OCI-LY7 (cell line): ENCODE data around the gene ANKH. TPM values are rescaled to one million over a fixed set of nuclear protein-coding genes. Genes with fewer than 3 reads are reported as not detected.

Experiments
- BruUV-seq: library from RNA; stranded (reverse); fragments of 400-500 nt; replicated peaks from 2 replicates; lab custom pipeline; 2021; lab: Mats Ljungman, UMichigan
- CTCF ChIA-PET: fragments of 300-600 bp; sonication (Branson Sonifier 250); formaldehyde crosslinking; loops from one replicate; lab custom pipeline; 2022; ENCODE audit warnings: antibody characterized with exemption; ENCODE audit not compliant: unreplicated experiment; lab: Charles Lee
- POLR2A ChIA-PET: fragments of 300-600 bp; sonication (Branson Sonifier 250); formaldehyde crosslinking; loops from one replicate; lab custom pipeline; 2022; ENCODE audit warnings: antibody characterized with exemption; lab: Charles Lee
- DNase-seq: peaks from one replicate; pipeline ENCODE4 v3.0.0-alpha.2; 2015; ENCODE audit warnings: low spot score
- H2AFZ ChIP-seq: fragments of 200-600 bp; sonication (generic), shearing (Covaris generic); 2 replicates; pipeline ENCODE4 v1.6.1; 2014; ENCODE audit warnings: mild to moderate bottlenecking, antibody characterized with exemption, low read length, moderate library complexity
- H3K27ac ChIP-seq: fragments of 200-600 bp; sonication (generic); 2 replicates; pipeline ENCODE4 v1.5.1; 2014; ENCODE audit warnings: mixed run types, low read depth, mild to moderate bottlenecking, moderate library complexity, low read length, inconsistent platforms; ENCODE audit not compliant: poor library complexity, severe bottlenecking
- H3K36me3 ChIP-seq: fragments of 200-600 bp; sonication (generic); 2 replicates; pipeline ENCODE4 v1.6.1; 2014; ENCODE audit warnings: mild to moderate bottlenecking, antibody characterized with exemption, low read length, moderate library complexity, mixed read lengths; ENCODE audit not compliant: insufficient read depth
- H3K4me1 ChIP-seq: fragments of 200-600 bp; sonication (generic); 2 replicates; pipeline ENCODE4 v1.5.1; 2014; ENCODE audit warnings: mild to moderate bottlenecking, low read length; ENCODE audit not compliant: insufficient read depth, poor library complexity, severe bottlenecking
- H3K4me2 ChIP-seq: fragments of 200-600 bp; sonication (generic); 2 replicates; pipeline ENCODE4 v1.6.1; 2014; ENCODE audit warnings: mild to moderate bottlenecking, low read length
- H3K4me3 ChIP-seq: fragments of 200-600 bp; sonication (generic); 2 replicates; pipeline ENCODE4 v1.5.1; 2014; ENCODE audit warnings: mild to moderate bottlenecking, low read depth, low read length; ENCODE audit not compliant: poor library complexity, severe bottlenecking
- H3K79me2 ChIP-seq: fragments of 200-600 bp; sonication (generic); 2 replicates; pipeline ENCODE4 v1.6.1; 2016; ENCODE audit warnings: low read depth, mild to moderate bottlenecking, low read length, moderate library complexity, mixed read lengths; ENCODE audit not compliant: insufficient read depth
- H3K9me2 ChIP-seq: fragments of 200-600 bp; sonication (generic); 2 replicates; pipeline ENCODE4 v1.6.1; 2016; ENCODE audit warnings: mild to moderate bottlenecking, low read length, mixed read lengths; ENCODE audit not compliant: insufficient read depth
- H3K9me3 ChIP-seq: fragments of 200-600 bp; sonication (generic); 2 replicates; pipeline ENCODE4 v1.6.1; 2014; ENCODE audit warnings: mild to moderate bottlenecking, mixed run types, low read length, mixed read lengths
- H4K20me1 ChIP-seq: fragments of 200-600 bp; sonication (generic); 2 replicates; pipeline ENCODE4 v1.6.1; 2014; ENCODE audit warnings: mild to moderate bottlenecking, antibody characterized with exemption, low read length, moderate library complexity, mixed read lengths; ENCODE audit not compliant: insufficient read depth
- CTCF ChIP-seq: fragments of 200-600 bp; sonication (generic); conservative IDR thresholded peaks from 2 replicates; pipeline ENCODE4 v1.5.1; 2014; ENCODE audit warnings: mild to moderate bottlenecking, antibody characterized with exemption, low read length, moderate library complexity, mixed read lengths
- EZH2phosphoT487 ChIP-seq: fragments of 200-600 bp; sonication (generic); IDR thresholded peaks from 2 replicates; pipeline ENCODE4 v1.6.1; 2018; ENCODE audit warnings: low read depth, borderline replicate concordance, mild to moderate bottlenecking, mixed run types, antibody characterized with exemption, low read length, moderate library complexity, mixed read lengths
- intact Hi-C: fragments of 100-400 bp; cut with micrococcal nuclease; formaldehyde crosslinking; loops from one replicate; pipeline ENCODE4 v1.10.0; 2022; ENCODE audit not compliant: unreplicated experiment
- total RNA-seq, 2 experiments: library from RNA; depleted of rRNA in 1 of 2; stranded (reverse); fragments of >200 nt in 1 of 2; shearing (Covaris generic) in 1 of 2; gene quantifications; 2 replicates each; pipeline ENCODE4 v1.2.3, GENCODE V29; 2014 to 2022

Gene ANKH
- total RNA-seq, 2 experiments from 2014 or later, result 23.1 to 80.4 TPM

GRCh38 chr5:14750712-14751111 is 120.9 kb downstream of the ANKH start:
- BruUV-seq, result no TSS peak
- Histone ChIP-seq H3K4me2 (no peak overlapping the region), H3K4me1 (peaks cover 12% of the 10 kb centered on the region), H3K36me3 (peaks cover 38% of the 10 kb centered on the region), H3K79me2 (no peaks in the 10 kb centered on the region), H4K20me1 (no peaks in the 10 kb centered on the region), H3K9me3 (no peaks in the 10 kb centered on the region), H3K27ac (no peak overlapping the region), H3K9me2 (no peaks in the 10 kb centered on the region), H3K4me3 (no peak overlapping the region), H2AFZ (no peak overlapping the region)
- no peak for TF ChIP-seq EZH2phosphoT487
- TF ChIP-seq CTCF, result no peak
- ChIA-PET CTCF (no interaction called here), POLR2A (interaction anchor here (0.5 kb wide), 1 partner anchor 80 kb away, joined by 3 read pairs; no protein-coding TSS in a partner anchor)
- no peak for DNase-seq
- intact Hi-C loops, result no loop called here

DNA sequence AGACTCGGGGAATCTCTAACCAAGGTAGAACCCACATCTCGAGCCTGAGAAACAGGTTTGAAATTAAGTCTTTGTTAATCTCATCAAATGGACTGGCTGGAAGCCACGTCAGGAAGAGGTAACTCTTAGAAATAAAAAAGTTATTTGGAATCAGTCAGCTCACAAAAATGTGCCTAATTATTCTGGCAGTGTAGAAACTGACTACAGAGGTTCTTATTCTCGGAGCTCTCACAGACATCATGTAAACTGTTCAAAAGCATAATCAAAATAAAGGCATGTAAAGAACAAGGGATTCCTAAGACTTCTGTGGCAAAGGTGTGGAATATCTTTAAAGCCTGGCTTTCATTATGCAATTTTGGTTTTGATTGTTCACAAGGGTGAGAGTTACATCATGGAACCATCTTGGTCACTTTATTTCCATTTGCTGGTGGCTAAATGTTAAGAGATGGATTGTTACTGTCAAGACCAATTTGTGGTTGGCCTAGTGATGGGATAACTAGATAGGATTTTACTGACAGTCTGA is 121.9 kb downstream of the ANKH start:
- no peak for TF ChIP-seq CTCF
- TF ChIP-seq EZH2phosphoT487, result no peak
- Histone ChIP-seq H3K79me2 (no peaks in the 10 kb centered on the region), H3K4me1 (peaks cover 23% of the 10 kb centered on the region), H4K20me1 (no peaks in the 10 kb centered on the region), H3K36me3 (peaks cover 35% of the 10 kb centered on the region), H2AFZ (no peak overlapping the region), H3K4me3 (no peak overlapping the region), H3K4me2 (no peak overlapping the region), H3K27ac (no peak overlapping the region), H3K9me2 (no peaks in the 10 kb centered on the region), H3K9me3 (no peaks in the 10 kb centered on the region)
- POLR2A ChIA-PET, result interaction anchor here (0.5 to 0.7 kb wide), 2 partner anchors 47 to 229 kb away, joined by 3 read pairs; no protein-coding TSS in a partner anchor
- intact Hi-C loops, result no loop called here
- no peak for DNase-seq
- no TSS peak for BruUV-seq
- CTCF ChIA-PET, result no interaction called here

- Histone ChIP-seq H3K4me2 (no peak overlapping the region), H3K4me3 (no peak overlapping the region), H3K9me3 (no peaks in the 10 kb centered on the region), H2AFZ (no peak overlapping the region), H3K27ac (no peak overlapping the region), H4K20me1 (no peaks in the 10 kb centered on the region), H3K79me2 (no peaks in the 10 kb centered on the region), H3K4me1 (peaks cover 35% of the 10 kb centered on the region), H3K36me3 (peaks cover 27% of the 10 kb centered on the region), H3K9me2 (no peaks in the 10 kb centered on the region)
- ChIA-PET POLR2A (interaction anchor here (1.7 kb wide), 1 partner anchor 14 kb away, joined by 4 read pairs; no protein-coding TSS in a partner anchor), CTCF (no interaction called here)
- DNase-seq, result no peak
- intact Hi-C loops, result no loop called here
- BruUV-seq, result no TSS peak
- TF ChIP-seq EZH2phosphoT487 (no peak), CTCF (no peak)
These were observed 123.2 kb downstream of the ANKH start for GRCh38 chr5:14748180-14748900.
